Mesodermal cell (in vitro differentiated cells): ENCODE data around the gene CD46.
"Not testable (repeated sequence)": the region's sequence is repeated elsewhere in the genome, so short reads cannot be mapped to it uniquely, and the experiment has no call there.

ENCODE experiments used
- H3K27ac ChIP-seq: 2 replicates; pipeline ENCODE4 v1.7.0; 2013; ENCODE audit warnings: mild to moderate bottlenecking, low read depth, low read length, moderate library complexity; ENCODE audit not compliant: severe bottlenecking
- H3K36me3 ChIP-seq: 2 replicates; pipeline ENCODE4 v1.7.1; 2013; ENCODE audit warnings: mild to moderate bottlenecking, low read length, moderate library complexity; ENCODE audit not compliant: control insufficient read depth, insufficient read depth
- H3K4me1 ChIP-seq: one replicate; pipeline ENCODE4 v1.7.1; 2013; ENCODE audit warnings: mild to moderate bottlenecking, low read length; ENCODE audit not compliant: insufficient read depth, control insufficient read depth, poor library complexity, severe bottlenecking
- H3K4me3 ChIP-seq: 2 replicates; pipeline ENCODE4 v1.7.0; 2013; ENCODE audit warnings: low read length, control low read depth, mild to moderate bottlenecking; ENCODE audit not compliant: insufficient read depth, poor library complexity, severe bottlenecking; ENCODE audit errors: extremely low read depth
- H3K9me3 ChIP-seq: 2 replicates; pipeline ENCODE4 v1.7.1; 2013; ENCODE audit warnings: mild to moderate bottlenecking, low read length, moderate library complexity; ENCODE audit not compliant: control insufficient read depth
- WGBS, 2 experiments: methylation state at CpG; one replicate each; pipeline ENCODE4 v1.1.5; 2013; ENCODE audit warnings: missing lambda C conversion rate in 2 of 2; ENCODE audit not compliant: insufficient coverage in 2 of 2; 5-methylcytosine and 5-hydroxymethylcytosine counted together

CD46 gene

GRCh38 chr1:207738158-207738659 lies 13.6 kb upstream of the CD46 start:
- not testable (repeated sequence) for H3K36me3 ChIP-seq, H3K4me1 ChIP-seq, H3K27ac ChIP-seq, H3K9me3 ChIP-seq, H3K4me3 ChIP-seq
- 100% methylated on average over 2 of the region's 6 CpGs for WGBS, 2 experiments

GRCh38 chr1:207740207-207740606 lies 11.6 kb upstream of the CD46 start:
- H3K4me3 ChIP-seq: no peak overlapping the region
- H3K27ac ChIP-seq: no peak overlapping the region
- H3K9me3 ChIP-seq: no peaks in the 10 kb centered on the region
- no peaks in the 10 kb centered on the region for H3K36me3 ChIP-seq
- WGBS, 2 experiments: 83 to 88% methylated on average over 1 of the region's 2 CpGs
- H3K4me1 ChIP-seq: no peaks in the 10 kb centered on the region

- H3K9me3 ChIP-seq: no peaks in the 10 kb centered on the region
- H3K4me3 ChIP-seq: no peak overlapping the region
- no peaks in the 10 kb centered on the region for H3K36me3 ChIP-seq
- WGBS, 2 experiments: 100% methylated on average over 1 of the region's 3 CpGs; no CpG with 5 or more reads in 1 of the 2 experiments
- no peak overlapping the region for H3K27ac ChIP-seq
- no peaks in the 10 kb centered on the region for H3K4me1 ChIP-seq
Observed at GRCh38 chr1:207742850-207743555, 8.9 kb upstream of the CD46 start.

- Histone ChIP-seq H3K36me3 (no peaks in the 10 kb centered on the region), H3K4me1 (no peaks in the 10 kb centered on the region), H3K27ac (no peak overlapping the region), H3K9me3 (no peaks in the 10 kb centered on the region), H3K4me3 (no peak overlapping the region)
- 96 to 100% methylated on average over 1 to 4 of the region's 4 CpGs for whole genome bisulfite sequencing, 2 experiments
Observed at GRCh38 chr1:207744000-207744534, 7.8 kb upstream of the CD46 start.

- WGBS, 2 experiments: no CpG with 5 or more reads among the region's 1 CpG
- Histone ChIP-seq H3K4me1 (no peaks in the 10 kb centered on the region), H3K4me3 (no peak overlapping the region), H3K36me3 (no peaks in the 10 kb centered on the region), H3K9me3 (no peaks in the 10 kb centered on the region), H3K27ac (no peak overlapping the region)
Observed at GRCh38 chr1:207745285-207745684, 6.6 kb upstream of the CD46 start.

GRCh38 chr1:207745839-207746767 lies 5.8 kb upstream of the CD46 start:
- Histone ChIP-seq H3K4me1 (peaks cover 1% of the 10 kb centered on the region), H3K36me3 (no peaks in the 10 kb centered on the region), H3K4me3 (no peak overlapping the region), H3K27ac (no peak overlapping the region), H3K9me3 (no peaks in the 10 kb centered on the region)
- 93 to 100% methylated on average over 3 to 4 of the region's 6 CpGs for WGBS, 2 experiments

- no peak overlapping the region for H3K27ac ChIP-seq
- 83 to 90% methylated on average over 10 to 13 of the region's 15 CpGs for WGBS, 2 experiments
Observed at GRCh38 chr1:207747627-207748492, 4.0 kb upstream of the CD46 start.

GRCh38 chr1:207748737-207749528 lies 2.9 kb upstream of the CD46 start:
- Histone ChIP-seq H3K9me3 (no peaks in the 10 kb centered on the region), H3K27ac (no peak overlapping the region), H3K36me3 (no peaks in the 10 kb centered on the region), H3K4me1 (peaks cover 8% of the 10 kb centered on the region), H3K4me3 (no peak overlapping the region)
- 63 to 100% methylated on average over 1 of the region's 2 CpGs for WGBS, 2 experiments

More at GRCh38 chr1:207747627-207748492, 4.0 kb upstream of the CD46 start:
- Histone ChIP-seq H3K9me3 (no peaks in the 10 kb centered on the region), H3K4me3 (no peak overlapping the region), H3K4me1 (peaks cover 4% of the 10 kb centered on the region), H3K36me3 (no peaks in the 10 kb centered on the region)

GRCh38 chr1:207750631-207751305 lies 1.1 kb upstream of the CD46 start:
- Histone ChIP-seq H3K9me3 (no peaks in the 10 kb centered on the region), H3K27ac (peak overlapping the region; percentile 68), H3K4me3 (no peak overlapping the region), H3K36me3 (no peaks in the 10 kb centered on the region), H3K4me1 (peaks cover 20% of the 10 kb centered on the region)
- 83 to 86% methylated on average over 5 of the region's 5 CpGs for WGBS, 2 experiments
